Osteoblast (primary cell): ENCODE data around the gene KIR2DL3. TPM values are rescaled to one million over a fixed set of nuclear protein-coding genes. Genes with fewer than 3 reads are reported as not detected.

Source experiments
- DNase-seq: peaks from one replicate; pipeline ENCODE4 v3.0.0; 2011; ENCODE audit warnings: low spot score, mixed read lengths; ENCODE audit not compliant: insufficient read length; ENCODE audit errors: missing footprints
- H2AFZ ChIP-seq: 2 replicates; pipeline ENCODE4 v1.6.0; 2011; ENCODE audit warnings: mild to moderate bottlenecking, low read length
- H3K27ac ChIP-seq: 2 replicates; pipeline ENCODE4 v1.5.1; 2011; ENCODE audit warnings: mild to moderate bottlenecking, low read depth, low read length, moderate library complexity
- H3K27me3 ChIP-seq: 2 replicates; pipeline ENCODE4 v1.6.0; 2012; ENCODE audit warnings: mild to moderate bottlenecking, control low read depth, inconsistent platforms, low read length, moderate library complexity; ENCODE audit not compliant: insufficient read depth
- H3K36me3 ChIP-seq: 2 replicates; pipeline ENCODE4 v1.5.1; 2011; ENCODE audit warnings: mild to moderate bottlenecking, low read length, control low read depth, moderate library complexity; ENCODE audit not compliant: insufficient read depth
- H3K4me1 ChIP-seq: 2 replicates; pipeline ENCODE4 v1.5.1; 2011; ENCODE audit warnings: mild to moderate bottlenecking, low read length, control low read depth, moderate library complexity; ENCODE audit not compliant: insufficient read depth
- H3K4me2 ChIP-seq: 2 replicates; pipeline ENCODE4 v1.6.0; 2011; ENCODE audit warnings: mild to moderate bottlenecking, low read length; ENCODE audit not compliant: insufficient read depth
- H3K4me3 ChIP-seq: fragments of 200-600 bp; sonication (generic); 3 replicates; pipeline ENCODE4 v1.5.1; 2012; ENCODE audit warnings: mild to moderate bottlenecking, low read length, inconsistent platforms; ENCODE audit not compliant: insufficient read depth
- H3K79me2 ChIP-seq: 2 replicates; pipeline ENCODE4 v1.6.0; 2012; ENCODE audit warnings: mild to moderate bottlenecking, low read length, control low read depth, inconsistent platforms; ENCODE audit not compliant: insufficient read depth
- H3K9me3 ChIP-seq: 2 replicates; pipeline ENCODE4 v1.5.1; 2011; ENCODE audit warnings: low read depth, low read length, control low read depth
- H4K20me1 ChIP-seq: 2 replicates; pipeline ENCODE4 v1.6.0; 2012; ENCODE audit warnings: mild to moderate bottlenecking, low read length, control low read depth; ENCODE audit not compliant: insufficient read depth
- total RNA-seq: library from RNA; depleted of rRNA; stranded (reverse); fragments of >200 nt; gene quantifications from 2 replicates; pipeline ENCODE4 v1.2.3, GENCODE V29; 2012
- TF ChIP-seq, protein P1 (sequence below): IDR thresholded peaks from 2 replicates; pipeline ENCODE4 v1.5.1; 2011; ENCODE audit warnings: mild to moderate bottlenecking, low read depth, low read length, moderate library complexity; ENCODE audit errors: extremely low read depth

Gene KIR2DL3
- total RNA-seq, 1 donor = not detected

GRCh38 chr19:54728167-54728566, 10.1 kb upstream of the KIR2DL3 start:
- no peak for DNase-seq
- Histone ChIP-seq H3K4me3 (no peak overlapping the region), H3K27me3 (no peaks in the 10 kb centered on the region), H3K36me3 (no peaks in the 10 kb centered on the region), H3K4me2 (no peak overlapping the region), H3K9me3 (no peaks in the 10 kb centered on the region), H3K27ac (no peak overlapping the region), H3K79me2 (no peaks in the 10 kb centered on the region), H2AFZ (no peak overlapping the region), H4K20me1 (no peaks in the 10 kb centered on the region), H3K4me1 (no peaks in the 10 kb centered on the region)
- TF ChIP-seq, protein P1, sequence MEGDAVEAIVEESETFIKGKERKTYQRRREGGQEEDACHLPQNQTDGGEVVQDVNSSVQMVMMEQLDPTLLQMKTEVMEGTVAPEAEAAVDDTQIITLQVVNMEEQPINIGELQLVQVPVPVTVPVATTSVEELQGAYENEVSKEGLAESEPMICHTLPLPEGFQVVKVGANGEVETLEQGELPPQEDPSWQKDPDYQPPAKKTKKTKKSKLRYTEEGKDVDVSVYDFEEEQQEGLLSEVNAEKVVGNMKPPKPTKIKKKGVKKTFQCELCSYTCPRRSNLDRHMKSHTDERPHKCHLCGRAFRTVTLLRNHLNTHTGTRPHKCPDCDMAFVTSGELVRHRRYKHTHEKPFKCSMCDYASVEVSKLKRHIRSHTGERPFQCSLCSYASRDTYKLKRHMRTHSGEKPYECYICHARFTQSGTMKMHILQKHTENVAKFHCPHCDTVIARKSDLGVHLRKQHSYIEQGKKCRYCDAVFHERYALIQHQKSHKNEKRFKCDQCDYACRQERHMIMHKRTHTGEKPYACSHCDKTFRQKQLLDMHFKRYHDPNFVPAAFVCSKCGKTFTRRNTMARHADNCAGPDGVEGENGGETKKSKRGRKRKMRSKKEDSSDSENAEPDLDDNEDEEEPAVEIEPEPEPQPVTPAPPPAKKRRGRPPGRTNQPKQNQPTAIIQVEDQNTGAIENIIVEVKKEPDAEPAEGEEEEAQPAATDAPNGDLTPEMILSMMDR = no peak

GRCh38 chr19:54729416-54730188, 8.7 kb upstream of the KIR2DL3 start:
- Histone ChIP-seq H3K4me1 (no peaks in the 10 kb centered on the region), H2AFZ (no peak overlapping the region), H3K36me3 (no peaks in the 10 kb centered on the region), H3K9me3 (no peaks in the 10 kb centered on the region), H3K4me2 (no peak overlapping the region), H3K4me3 (no peak overlapping the region), H3K79me2 (no peaks in the 10 kb centered on the region), H4K20me1 (no peaks in the 10 kb centered on the region), H3K27ac (no peak overlapping the region), H3K27me3 (no peaks in the 10 kb centered on the region)
- DNase-seq = no peak
- TF ChIP-seq, protein P1 = no peak

GRCh38 chr19:54731191-54731590, 7.1 kb upstream of the KIR2DL3 start:
- Histone ChIP-seq H2AFZ (no peak overlapping the region), H3K27me3 (no peaks in the 10 kb centered on the region), H3K27ac (no peak overlapping the region), H3K4me2 (no peak overlapping the region), H3K36me3 (no peaks in the 10 kb centered on the region), H3K79me2 (no peaks in the 10 kb centered on the region), H3K4me3 (no peak overlapping the region), H3K9me3 (no peaks in the 10 kb centered on the region), H4K20me1 (no peaks in the 10 kb centered on the region), H3K4me1 (no peaks in the 10 kb centered on the region)
- DNase-seq = no peak
- TF ChIP-seq, protein P1 = no peak

GRCh38 chr19:54738715-54739114, 402 bp downstream of the KIR2DL3 start:
- TF ChIP-seq, protein P1 = no peak
- DNase-seq = no peak
- Histone ChIP-seq H3K27ac (no peak overlapping the region), H3K9me3 (no peaks in the 10 kb centered on the region), H3K4me3 (no peak overlapping the region), H4K20me1 (no peaks in the 10 kb centered on the region), H3K27me3 (no peaks in the 10 kb centered on the region), H2AFZ (no peak overlapping the region), H3K4me2 (no peak overlapping the region), H3K79me2 (no peaks in the 10 kb centered on the region), H3K36me3 (no peaks in the 10 kb centered on the region), H3K4me1 (no peaks in the 10 kb centered on the region)
